C4-2B (cell line): ENCODE results near the gene PIK3R5.

ENCODE experiments used
- ZFX ChIP-seq: fragments of 450-650 bp; IDR thresholded peaks from 2 replicates; pipeline ENCODE4 v1.6.1; 2017
- TF ChIP-seq, protein P1 (sequence below): fragments of 450-650 bp; conservative IDR thresholded peaks from 2 replicates; pipeline ENCODE4 v1.5.1; 2017; ENCODE audit warnings: mild to moderate bottlenecking

DNA sequence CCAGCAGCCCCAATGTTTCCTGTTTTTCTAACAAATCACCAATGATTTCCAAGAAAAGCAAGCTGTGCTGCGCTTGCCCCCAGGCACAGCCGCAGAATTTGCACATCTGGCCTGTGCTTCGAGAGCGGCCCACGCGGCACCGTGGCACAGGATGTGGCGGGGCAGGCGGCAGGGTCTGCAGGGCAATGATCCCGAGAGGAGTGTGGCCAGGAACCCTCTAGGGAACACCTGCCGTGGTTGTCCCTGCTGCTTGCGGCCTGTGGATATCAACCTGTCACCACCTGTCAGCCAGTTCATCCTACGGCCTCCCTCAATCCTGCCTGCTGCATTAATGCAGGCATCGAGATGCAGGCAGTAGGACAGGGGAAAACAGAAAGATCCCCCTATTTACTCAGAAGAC lies 24.0 kb downstream of the PIK3R5 start:
- TF ChIP-seq, protein P1, sequence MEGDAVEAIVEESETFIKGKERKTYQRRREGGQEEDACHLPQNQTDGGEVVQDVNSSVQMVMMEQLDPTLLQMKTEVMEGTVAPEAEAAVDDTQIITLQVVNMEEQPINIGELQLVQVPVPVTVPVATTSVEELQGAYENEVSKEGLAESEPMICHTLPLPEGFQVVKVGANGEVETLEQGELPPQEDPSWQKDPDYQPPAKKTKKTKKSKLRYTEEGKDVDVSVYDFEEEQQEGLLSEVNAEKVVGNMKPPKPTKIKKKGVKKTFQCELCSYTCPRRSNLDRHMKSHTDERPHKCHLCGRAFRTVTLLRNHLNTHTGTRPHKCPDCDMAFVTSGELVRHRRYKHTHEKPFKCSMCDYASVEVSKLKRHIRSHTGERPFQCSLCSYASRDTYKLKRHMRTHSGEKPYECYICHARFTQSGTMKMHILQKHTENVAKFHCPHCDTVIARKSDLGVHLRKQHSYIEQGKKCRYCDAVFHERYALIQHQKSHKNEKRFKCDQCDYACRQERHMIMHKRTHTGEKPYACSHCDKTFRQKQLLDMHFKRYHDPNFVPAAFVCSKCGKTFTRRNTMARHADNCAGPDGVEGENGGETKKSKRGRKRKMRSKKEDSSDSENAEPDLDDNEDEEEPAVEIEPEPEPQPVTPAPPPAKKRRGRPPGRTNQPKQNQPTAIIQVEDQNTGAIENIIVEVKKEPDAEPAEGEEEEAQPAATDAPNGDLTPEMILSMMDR = no peak
- TF ChIP-seq ZFX = no peak
